GM23338 (cell line): ENCODE results near the gene TERT. TPM values are rescaled to one million over a fixed set of nuclear protein-coding genes. Genes with fewer than 3 reads are reported as not detected.

Experiments
- ATAC-seq: fragments of 200-7000 bp; cut with Tn5 transposase; 3 replicates; pipeline ENCODE4 v1.9.1; 2020
- DNase-seq: peaks from one replicate; pipeline ENCODE4 v3.0.0-alpha.2; 2015; ENCODE audit warnings: low spot score
- H2AFZ ChIP-seq: fragments of 200-600 bp; sonication (generic); 2 replicates; pipeline ENCODE4 v1.8.0; 2016; ENCODE audit warnings: antibody characterized with exemption, mild to moderate bottlenecking, moderate library complexity
- H3F3A ChIP-seq: fragments of 200-600 bp; sonication (generic); replicated peaks from 2 replicates; pipeline ENCODE4 v1.8.0; 2017; ENCODE audit warnings: antibody characterized with exemption, mixed run types, low read depth
- H3K27ac ChIP-seq: fragments of 200-600 bp; sonication (generic); 2 replicates; pipeline ENCODE4 v1.6.1; 2016; ENCODE audit warnings: low read depth
- H3K27me3 ChIP-seq: fragments of 200-600 bp; sonication (generic); 2 replicates; pipeline ENCODE4 v1.8.0; 2016; ENCODE audit warnings: mild to moderate bottlenecking, mixed run types, moderate library complexity; ENCODE audit not compliant: insufficient read depth
- H3K36me3 ChIP-seq: fragments of 200-600 bp; sonication (generic); 2 replicates; pipeline ENCODE4 v1.8.0; 2016; ENCODE audit warnings: mild to moderate bottlenecking; ENCODE audit not compliant: insufficient read depth
- H3K4me1 ChIP-seq: fragments of 200-600 bp; sonication (generic); 2 replicates; pipeline ENCODE4 v1.8.0; 2016; ENCODE audit warnings: mild to moderate bottlenecking, moderate library complexity; ENCODE audit not compliant: insufficient read depth
- H3K4me2 ChIP-seq: fragments of 200-600 bp; sonication (generic); 2 replicates; pipeline ENCODE4 v1.7.1; 2017; ENCODE audit warnings: mixed run types
- H3K4me3 ChIP-seq: fragments of 200-600 bp; sonication (generic); 2 replicates; pipeline ENCODE4 v1.6.1; 2016; ENCODE audit warnings: mixed run types
- H3K79me2 ChIP-seq: fragments of 200-600 bp; sonication (generic); replicated peaks from 2 replicates; pipeline ENCODE4 v1.8.0; 2017; ENCODE audit warnings: mild to moderate bottlenecking; ENCODE audit not compliant: insufficient read depth
- H3K9me2 ChIP-seq: fragments of 200-600 bp; sonication (generic); 2 replicates; pipeline ENCODE4 v1.8.0; 2017; ENCODE audit not compliant: insufficient read depth
- H4K20me1 ChIP-seq: fragments of 200-600 bp; sonication (generic); replicated peaks from 2 replicates; pipeline ENCODE4 v1.8.0; 2017; ENCODE audit warnings: mild to moderate bottlenecking; ENCODE audit not compliant: insufficient read depth
- H3K27ac Mint-ChIP-seq: 2 replicates; pipeline ENCODE4 v1.8.0; 2020; ENCODE audit warnings: inconsistent platforms, mild to moderate bottlenecking, moderate library complexity, mixed read lengths
- H3K27me3 Mint-ChIP-seq: 3 replicates; pipeline ENCODE4 v1.8.0; 2022; ENCODE audit warnings: low read depth, mild to moderate bottlenecking, moderate library complexity, mixed read lengths, inconsistent platforms; ENCODE audit not compliant: insufficient read depth, poor library complexity
- H3K36me3 Mint-ChIP-seq: 3 replicates; pipeline ENCODE4 v1.8.0; 2021; ENCODE audit warnings: low read depth, mild to moderate bottlenecking, inconsistent platforms, moderate library complexity, mixed read lengths
- H3K4me1 Mint-ChIP-seq: 3 replicates; pipeline ENCODE4 v1.8.0; 2020; ENCODE audit warnings: mild to moderate bottlenecking, inconsistent platforms, mixed read lengths
- H3K4me3 Mint-ChIP-seq: 3 replicates; pipeline ENCODE4 v1.8.0; 2021; ENCODE audit warnings: moderate library complexity, mild to moderate bottlenecking, inconsistent platforms, mixed read lengths
- H3K9me3 Mint-ChIP-seq: 3 replicates; pipeline ENCODE4 v1.8.0; 2020; ENCODE audit warnings: moderate library complexity, mild to moderate bottlenecking, inconsistent platforms, mixed read lengths
- CTCF ChIP-seq, 2 experiments: fragments of 200-600 bp in 1 of 2; sonication (generic) in 1 of 2; conservative IDR thresholded peaks; 2 replicates each; pipeline versions ENCODE4 v1.5.1 to v1.6.1; 2016 to 2017; ENCODE audit warnings: antibody characterized with exemption in 2 of 2, low read depth in 2 of 2, mild to moderate bottlenecking in 2 of 2, moderate library complexity in 1 of 2
- ETS1 ChIP-seq: IDR thresholded peaks from 2 replicates; pipeline ENCODE4 v1.6.1; 2016; ENCODE audit warnings: antibody characterized with exemption
- REST ChIP-seq: IDR thresholded peaks from one replicate; pipeline ENCODE4 v1.6.1; 2018; ENCODE audit warnings: antibody characterized with exemption; ENCODE audit not compliant: unreplicated experiment
- STAT1 ChIP-seq: IDR thresholded peaks from one replicate; pipeline ENCODE4 v1.6.1; 2016; ENCODE audit warnings: antibody characterized with exemption; ENCODE audit not compliant: unreplicated experiment
- ZNF331 ChIP-seq: fragments of 250-450 bp; sonication (Bioruptor Pico); IDR thresholded peaks from 2 replicates; pipeline ENCODE4 v1.5.0; 2020; ENCODE audit warnings: low read depth, mild to moderate bottlenecking, moderate library complexity
- polyA plus RNA-seq: library from polyadenylated mRNA; unstranded; fragments of >200 nt; fragmentation: Nextera tagmentation; extraction: Ambion mirVana; gene quantifications from 2 replicates; pipeline ENCODE4 v1.2.1, GENCODE V29; 2016
- total RNA-seq: library from RNA; depleted of rRNA; stranded (reverse); fragments of >200 nt; shearing (Covaris generic); gene quantifications from 2 replicates; pipeline ENCODE4 v1.2.3, GENCODE V29; 2014

Gene TERT
- total and polyA plus RNA-seq, 2 experiments from 2014 or later, result 9.8 to 46.4 TPM

GRCh38 chr5:1270426-1270825 lies 24.4 kb downstream of the TERT start:
- Mint-ChIP-seq H3K27me3 (peaks cover 5% of the 10 kb centered on the region), H3K4me3 (no peak overlapping the region)
- H3F3A ChIP-seq, result no peaks in the 10 kb centered on the region

More at GRCh38 chr5:1270426-1270825, 24.4 kb downstream of the TERT start:
- peaks cover 17% of the 10 kb centered on the region for H3K79me2 ChIP-seq
- DNase-seq, result no peak
- no peaks in the 10 kb centered on the region for H4K20me1 ChIP-seq
- H3K4me1 ChIP-seq, result no peaks in the 10 kb centered on the region
- H2AFZ ChIP-seq, result no peak overlapping the region
- H3K4me1 Mint-ChIP-seq, result no peaks in the 10 kb centered on the region
- H3K36me3 Mint-ChIP-seq, result peaks cover 59% of the 10 kb centered on the region
- no peaks in the 10 kb centered on the region for H3K27me3 ChIP-seq
- H3K4me2 ChIP-seq, result no peak overlapping the region
- no peak overlapping the region for H3K27ac ChIP-seq
- H3K27ac Mint-ChIP-seq, result 0 out of 2 replicates have a peak overlapping the region, but pooled peaks have one; percentile 43
- no peak for ATAC-seq
- H3K9me3 Mint-ChIP-seq, result no peaks in the 10 kb centered on the region
- no peaks in the 10 kb centered on the region for H3K9me2 ChIP-seq
- no peak for TF ChIP-seq STAT1
- TF ChIP-seq REST, result no peak
- no peak for TF ChIP-seq ETS1
- TF ChIP-seq CTCF (conservative IDR thresholded peaks at IDR 0.05; ENCODE audit: low read depth in 2 of 2), result no peak
- no peak for TF ChIP-seq ZNF331 (CRISPR knock-in tag)
- H3K4me3 ChIP-seq, result no peak overlapping the region
- peaks cover 18% of the 10 kb centered on the region; the same call in 1 of the 2 replicates for H3K36me3 ChIP-seq
